Measurements from ENCODE around the gene ZNF677.

GRCh38 chr19:53272044-53272443, 17.4 kb upstream of the ZNF677 start:
- TF ChIP-seq SUZ12 (IDR thresholded peaks at IDR 0.05; ENCODE audit: extremely low read depth, insufficient read depth, insufficient read length) (no peak), ZNF274 (IDR thresholded peaks at IDR 0.05; ENCODE audit: low read depth, low read length) (no peak), YY1 (IDR thresholded peaks at IDR 0.05; ENCODE audit: insufficient read depth, insufficient read length) (no peak)
